Osteoblast (primary cell): ENCODE data around the gene SET. TPM values are rescaled to one million over a fixed set of nuclear protein-coding genes. Genes with fewer than 3 reads are reported as not detected.

Experiments used
- DNase-seq: peaks from one replicate; pipeline ENCODE4 v3.0.0; 2011; ENCODE audit warnings: low spot score, mixed read lengths; ENCODE audit not compliant: insufficient read length; ENCODE audit errors: missing footprints
- H2AFZ ChIP-seq: 2 replicates; pipeline ENCODE4 v1.6.0; 2011; ENCODE audit warnings: mild to moderate bottlenecking, low read length
- H3K27ac ChIP-seq: 2 replicates; pipeline ENCODE4 v1.5.1; 2011; ENCODE audit warnings: mild to moderate bottlenecking, low read depth, low read length, moderate library complexity
- H3K27me3 ChIP-seq: 2 replicates; pipeline ENCODE4 v1.6.0; 2012; ENCODE audit warnings: mild to moderate bottlenecking, control low read depth, inconsistent platforms, low read length, moderate library complexity; ENCODE audit not compliant: insufficient read depth
- H3K36me3 ChIP-seq: 2 replicates; pipeline ENCODE4 v1.5.1; 2011; ENCODE audit warnings: mild to moderate bottlenecking, low read length, control low read depth, moderate library complexity; ENCODE audit not compliant: insufficient read depth
- H3K4me1 ChIP-seq: 2 replicates; pipeline ENCODE4 v1.5.1; 2011; ENCODE audit warnings: mild to moderate bottlenecking, low read length, control low read depth, moderate library complexity; ENCODE audit not compliant: insufficient read depth
- H3K4me2 ChIP-seq: 2 replicates; pipeline ENCODE4 v1.6.0; 2011; ENCODE audit warnings: mild to moderate bottlenecking, low read length; ENCODE audit not compliant: insufficient read depth
- H3K4me3 ChIP-seq: fragments of 200-600 bp; sonication (generic); 3 replicates; pipeline ENCODE4 v1.5.1; 2012; ENCODE audit warnings: mild to moderate bottlenecking, low read length, inconsistent platforms; ENCODE audit not compliant: insufficient read depth
- H3K79me2 ChIP-seq: 2 replicates; pipeline ENCODE4 v1.6.0; 2012; ENCODE audit warnings: mild to moderate bottlenecking, low read length, control low read depth, inconsistent platforms; ENCODE audit not compliant: insufficient read depth
- H3K9me3 ChIP-seq: 2 replicates; pipeline ENCODE4 v1.5.1; 2011; ENCODE audit warnings: low read depth, low read length, control low read depth
- H4K20me1 ChIP-seq: 2 replicates; pipeline ENCODE4 v1.6.0; 2012; ENCODE audit warnings: mild to moderate bottlenecking, low read length, control low read depth; ENCODE audit not compliant: insufficient read depth
- total RNA-seq: library from RNA; depleted of rRNA; stranded (reverse); fragments of >200 nt; gene quantifications from 2 replicates; pipeline ENCODE4 v1.2.3, GENCODE V29; 2012
- TF ChIP-seq, protein P1 (sequence below): IDR thresholded peaks from 2 replicates; pipeline ENCODE4 v1.5.1; 2011; ENCODE audit warnings: mild to moderate bottlenecking, low read depth, low read length, moderate library complexity; ENCODE audit errors: extremely low read depth

Gene SET, protein sequence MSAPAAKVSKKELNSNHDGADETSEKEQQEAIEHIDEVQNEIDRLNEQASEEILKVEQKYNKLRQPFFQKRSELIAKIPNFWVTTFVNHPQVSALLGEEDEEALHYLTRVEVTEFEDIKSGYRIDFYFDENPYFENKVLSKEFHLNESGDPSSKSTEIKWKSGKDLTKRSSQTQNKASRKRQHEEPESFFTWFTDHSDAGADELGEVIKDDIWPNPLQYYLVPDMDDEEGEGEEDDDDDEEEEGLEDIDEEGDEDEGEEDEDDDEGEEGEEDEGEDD
- 365 and 397 TPM in 2 replicates for total RNA-seq

DNA sequence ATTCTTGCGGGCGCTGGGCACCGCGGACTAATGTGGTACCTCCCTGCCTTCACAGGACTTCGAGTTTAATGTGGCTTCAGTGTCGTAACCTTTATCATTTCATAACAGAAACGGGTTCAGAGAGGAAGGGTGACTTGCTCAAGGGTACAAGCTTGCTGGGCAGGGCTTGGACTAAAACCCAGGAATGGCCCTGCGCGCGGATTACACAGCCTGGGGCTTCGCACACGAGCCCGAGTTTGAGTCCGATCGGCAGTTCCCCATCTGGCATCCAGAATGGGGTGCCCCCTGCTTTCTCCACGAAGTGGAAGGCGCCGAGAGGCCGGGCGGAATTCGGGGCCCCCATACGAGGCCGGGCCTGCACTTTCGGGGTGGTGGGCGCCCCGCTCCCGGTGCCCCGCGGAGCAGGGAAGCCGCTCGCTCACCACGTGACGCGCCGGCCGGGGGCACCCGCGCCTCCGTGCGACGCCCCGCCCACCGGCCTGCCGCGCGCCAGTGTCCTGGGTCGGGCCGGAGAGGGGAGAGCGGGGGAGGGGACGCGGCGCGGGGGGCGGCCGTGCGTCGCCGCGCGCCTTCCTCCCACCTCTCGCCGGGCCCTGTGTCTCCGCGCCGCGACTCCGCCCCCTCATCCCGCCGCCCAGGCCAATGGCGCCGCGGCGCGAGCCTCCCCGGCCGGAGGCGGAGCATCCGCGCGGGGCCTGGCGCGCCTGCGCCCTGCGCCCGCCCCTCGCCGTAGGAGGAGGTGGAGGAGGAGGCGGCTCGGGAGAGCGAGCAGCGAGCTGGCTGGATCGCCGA lies at the start of gene SET:
Gene SET, plus strand, starts transcription at position 722 of the 792 bp plus-strand sequence. CDS start 361 bp downstream, outside the sequence.
- Histone ChIP-seq H3K79me2 (peaks cover 53% of the 10 kb centered on the region), H3K4me2 (peak within 1 kb of the TSS; percentile 100), H2AFZ (peak within 1 kb of the TSS; percentile 82), H3K27ac (peak within 1 kb of the TSS; percentile 78), H3K36me3 (peaks cover 28% of the 10 kb centered on the region), H3K4me3 (peak within 1 kb of the TSS; percentile 96), H3K9me3 (no peaks in the 10 kb centered on the region), H4K20me1 (peaks cover 30% of the 10 kb centered on the region), H3K27me3 (no peaks in the 10 kb centered on the region), H3K4me1 (peaks cover 21% of the 10 kb centered on the region)
- peak; percentile 100 for DNase-seq
- TF ChIP-seq, protein P1, sequence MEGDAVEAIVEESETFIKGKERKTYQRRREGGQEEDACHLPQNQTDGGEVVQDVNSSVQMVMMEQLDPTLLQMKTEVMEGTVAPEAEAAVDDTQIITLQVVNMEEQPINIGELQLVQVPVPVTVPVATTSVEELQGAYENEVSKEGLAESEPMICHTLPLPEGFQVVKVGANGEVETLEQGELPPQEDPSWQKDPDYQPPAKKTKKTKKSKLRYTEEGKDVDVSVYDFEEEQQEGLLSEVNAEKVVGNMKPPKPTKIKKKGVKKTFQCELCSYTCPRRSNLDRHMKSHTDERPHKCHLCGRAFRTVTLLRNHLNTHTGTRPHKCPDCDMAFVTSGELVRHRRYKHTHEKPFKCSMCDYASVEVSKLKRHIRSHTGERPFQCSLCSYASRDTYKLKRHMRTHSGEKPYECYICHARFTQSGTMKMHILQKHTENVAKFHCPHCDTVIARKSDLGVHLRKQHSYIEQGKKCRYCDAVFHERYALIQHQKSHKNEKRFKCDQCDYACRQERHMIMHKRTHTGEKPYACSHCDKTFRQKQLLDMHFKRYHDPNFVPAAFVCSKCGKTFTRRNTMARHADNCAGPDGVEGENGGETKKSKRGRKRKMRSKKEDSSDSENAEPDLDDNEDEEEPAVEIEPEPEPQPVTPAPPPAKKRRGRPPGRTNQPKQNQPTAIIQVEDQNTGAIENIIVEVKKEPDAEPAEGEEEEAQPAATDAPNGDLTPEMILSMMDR: no peak

DNA sequence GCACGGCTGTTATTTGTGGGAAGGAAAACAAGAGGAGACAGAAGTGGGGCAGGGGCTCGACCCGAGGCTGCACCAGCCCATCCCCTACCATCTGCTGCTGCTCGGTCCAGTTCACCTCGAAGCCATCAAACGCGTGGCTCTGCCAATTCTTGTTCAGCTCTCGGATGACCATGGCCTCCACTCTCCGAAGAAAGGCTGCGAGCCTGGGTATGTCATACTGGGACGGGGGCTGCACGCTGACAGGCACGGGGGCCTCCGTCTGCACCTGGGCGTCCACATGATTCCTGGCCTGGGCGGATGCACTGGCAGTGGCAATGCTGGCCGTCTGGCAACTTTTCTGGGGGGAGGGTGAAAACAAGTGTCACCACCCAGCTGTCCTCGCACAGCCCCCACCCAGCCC lies 48.4 kb upstream of the SET start:
- no peak for DNase-seq
- H3K4me1 ChIP-seq: peaks cover 11% of the 10 kb centered on the region

DNA sequence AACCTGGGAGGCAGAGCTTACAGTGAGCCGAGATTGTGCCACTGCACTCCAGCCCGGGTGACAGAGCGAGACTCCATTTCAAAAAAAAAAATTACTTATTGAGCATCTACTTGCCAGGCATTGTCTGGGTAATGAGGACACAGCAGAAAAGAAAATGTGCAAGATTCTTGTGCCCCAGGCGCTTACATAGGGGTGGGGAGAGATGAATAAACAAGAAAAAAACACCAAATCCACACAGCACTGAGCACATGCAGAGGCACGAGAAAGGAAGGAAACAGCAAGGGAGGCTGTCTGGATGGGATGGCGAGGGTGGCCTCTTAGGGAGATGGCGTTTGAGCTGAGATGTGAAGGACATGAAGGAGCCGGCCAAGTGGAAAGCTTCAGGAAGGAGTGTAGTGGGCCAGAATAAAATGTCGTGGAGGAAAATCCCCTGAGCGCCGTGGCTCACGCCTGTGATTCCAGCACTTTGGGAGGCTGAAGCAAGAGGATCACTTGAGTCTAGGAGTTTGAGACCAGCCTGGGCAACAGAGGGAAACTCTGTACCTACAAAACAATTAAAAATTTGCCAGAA lies 46.3 kb upstream of the SET start:
- Histone ChIP-seq H3K36me3 (peaks cover 3% of the 10 kb centered on the region), H3K4me3 (no peak overlapping the region), H4K20me1 (peaks cover 4% of the 10 kb centered on the region), H3K4me1 (peaks cover 5% of the 10 kb centered on the region), H3K9me3 (no peaks in the 10 kb centered on the region), H3K27ac (no peak overlapping the region), H2AFZ (no peak overlapping the region), H3K79me2 (peaks cover 10% of the 10 kb centered on the region), H3K27me3 (no peaks in the 10 kb centered on the region), H3K4me2 (no peak overlapping the region)
- TF ChIP-seq, protein P1: no peak
- peak; percentile 56 for DNase-seq

More for the DNA sequence above, 48.4 kb upstream of the SET start:
- no peaks in the 10 kb centered on the region for H3K27me3 ChIP-seq
- H3K4me3 ChIP-seq: no peak overlapping the region
- no peak overlapping the region for H3K27ac ChIP-seq
- no peak overlapping the region for H3K4me2 ChIP-seq
- no peak overlapping the region for H2AFZ ChIP-seq
- peaks cover 10% of the 10 kb centered on the region for H3K79me2 ChIP-seq
- TF ChIP-seq, protein P1: no peak
- peaks cover 4% of the 10 kb centered on the region for H4K20me1 ChIP-seq
- peaks cover 3% of the 10 kb centered on the region for H3K36me3 ChIP-seq
- no peaks in the 10 kb centered on the region for H3K9me3 ChIP-seq
